ENCODE data around the gene ZNF445.
"Not testable (repeated sequence)": the region's sequence is repeated elsewhere in the genome, so short reads cannot be mapped to it uniquely, and the experiment has no call there.

Gene ZNF445

GRCh38 chr3:44476963-44477311, 533 bp downstream of the ZNF445 start:
- no peak for DNase-seq (ENCODE audit: low spot score)

GRCh38 chr3:44476181-44476611, 1.3 kb downstream of the ZNF445 start:
- DNase-seq (ENCODE audit: low spot score) = peak; percentile 41

- DNase-seq (ENCODE audit: low spot score) = not testable (repeated sequence)
Observed at GRCh38 chr3:44474886-44475285, 2.6 kb downstream of the ZNF445 start.

- DNase-seq (ENCODE audit: low spot score) = no peak
Observed at GRCh38 chr3:44470430-44470829, 7.0 kb downstream of the ZNF445 start.

GRCh38 chr3:44469914-44470313, 7.6 kb downstream of the ZNF445 start:
- DNase-seq (ENCODE audit: low spot score) = no peak

GRCh38 chr3:44468572-44469520, 8.6 kb downstream of the ZNF445 start:
- DNase-seq (ENCODE audit: low spot score) = no peak

GRCh38 chr3:44468099-44468537, 9.4 kb downstream of the ZNF445 start:
- not testable (repeated sequence) for DNase-seq (ENCODE audit: low spot score)

- no peak for DNase-seq (ENCODE audit: low spot score)
Observed at GRCh38 chr3:44467241-44467640, 10.2 kb downstream of the ZNF445 start.

GRCh38 chr3:44464920-44465319, 12.6 kb downstream of the ZNF445 start:
- DNase-seq (ENCODE audit: low spot score) = not testable (repeated sequence)

GRCh38 chr3:44464509-44464908, 13.0 kb downstream of the ZNF445 start:
- DNase-seq (ENCODE audit: low spot score) = no peak

- not testable (repeated sequence) for DNase-seq (ENCODE audit: low spot score)
Observed at GRCh38 chr3:44460050-44460449, 17.4 kb downstream of the ZNF445 start.

GRCh38 chr3:44455318-44455717, 22.2 kb downstream of the ZNF445 start:
- DNase-seq (ENCODE audit: low spot score) = no peak

GRCh38 chr3:44454258-44454657, 23.2 kb downstream of the ZNF445 start:
- DNase-seq (ENCODE audit: low spot score) = no peak

GRCh38 chr3:44451441-44451840, 26.0 kb downstream of the ZNF445 start:
- no peak for DNase-seq (ENCODE audit: low spot score)

- DNase-seq (ENCODE audit: low spot score) = no peak
Observed at GRCh38 chr3:44446929-44447328, 30.5 kb downstream of the ZNF445 start.

- DNase-seq (ENCODE audit: low spot score) = no peak
Observed at GRCh38 chr3:44445786-44446185, 31.7 kb downstream of the ZNF445 start.

- no peak for DNase-seq (ENCODE audit: low spot score)
Observed at GRCh38 chr3:44444896-44445691, 32.4 kb downstream of the ZNF445 start.

- DNase-seq (ENCODE audit: low spot score) = no peak
Observed at GRCh38 chr3:44444437-44444836, 33.0 kb downstream of the ZNF445 start.

GRCh38 chr3:44442596-44443309, 34.7 kb downstream of the ZNF445 start:
- DNase-seq (ENCODE audit: low spot score) = no peak

GRCh38 chr3:44439499-44440295, 37.8 kb downstream of the ZNF445 start:
- DNase-seq (ENCODE audit: low spot score) = peak; percentile 55

- no peak for DNase-seq (ENCODE audit: low spot score)
Observed at GRCh38 chr3:44437800-44438199, 39.7 kb downstream of the ZNF445 start.
